Measurements from ENCODE around the gene GJD2. TPM values are rescaled to one million over a fixed set of nuclear protein-coding genes. Genes with fewer than 3 reads are reported as not detected.

The GJD2 gene
- total RNA-seq, 1 experiment from 2014 or later, result not detected

GRCh38 chr15:34780725-34781124, 25.9 kb upstream of the GJD2 start:
- no peaks in the 10 kb centered on the region for H3K23me2 ChIP-seq (ENCODE audit: insufficient read length, low read depth, low read length, poor library complexity, severe bottlenecking)
- H3K9me3 ChIP-seq (ENCODE audit: control insufficient read depth, low read depth, low read length), result no peaks in the 10 kb centered on the region
- H2BK120ac ChIP-seq (ENCODE audit: low read depth, low read length, poor library complexity, severe bottlenecking), result no peak overlapping the region
- Mint-ChIP-seq H3K4me3 (no peak overlapping the region), H3K9me3 (peaks cover 7 to 8% of the 10 kb centered on the region in 2 experiments; a peak in 2 of 5 replicates), H3K27me3 (ENCODE audit: low read depth) (peaks cover 9% of the 10 kb centered on the region), H3K36me3 (ENCODE audit: insufficient read depth in 1 of 3, low read depth in 3 of 3) (no peaks in the 10 kb centered on the region), H3K27ac (no peak overlapping the region), H3K4me1 (no peaks in the 10 kb centered on the region)
- WGBS (ENCODE audit: extremely low coverage, insufficient read length, low lambda C conversion rate), result no CpG with 5 or more reads among the region's 2 CpGs
- no peak overlapping the region for H2BK20ac ChIP-seq (ENCODE audit: low read depth, low read length, poor library complexity, severe bottlenecking)
- H4K8ac ChIP-seq (replicated peaks; ENCODE audit: insufficient read length, low read depth, low read length), result no peak overlapping the region
- H3K4ac ChIP-seq (ENCODE audit: low read depth, low read length), result no peak overlapping the region
- no peak for DNase-seq
- H3K9ac ChIP-seq (ENCODE audit: extremely low read depth, insufficient read length, low read length), result no peak overlapping the region
- H3K4me2 ChIP-seq (ENCODE audit: insufficient read depth, insufficient read length, low read length), result no peak overlapping the region
- H3K56ac ChIP-seq (ENCODE audit: insufficient read length, low read depth, low read length), result no peak overlapping the region
- H3K4me1 ChIP-seq (ENCODE audit: insufficient read depth, low read length), result no peaks in the 10 kb centered on the region
- no peaks in the 10 kb centered on the region for H3K79me2 ChIP-seq (ENCODE audit: insufficient read depth, low read length)
- no peak overlapping the region for H3K18ac ChIP-seq (ENCODE audit: insufficient read length, low read depth, low read length)
- H3K27me3 ChIP-seq (ENCODE audit: insufficient read depth, low read length), result no peaks in the 10 kb centered on the region; the same call in 1 of the 2 replicates
- no peak overlapping the region for H4K91ac ChIP-seq (ENCODE audit: insufficient read length, low read depth, low read length)
- H4K20me1 ChIP-seq (ENCODE audit: control insufficient read depth, insufficient read depth, insufficient read length), result no peaks in the 10 kb centered on the region
- H2BK12ac ChIP-seq (ENCODE audit: insufficient read length, low read depth, low read length), result no peak overlapping the region
- no peak overlapping the region for H3K27ac ChIP-seq (ENCODE audit: insufficient read length, low read depth, low read length)
- H4K5ac ChIP-seq (ENCODE audit: insufficient read length, low read depth, low read length), result no peak overlapping the region
- no peak overlapping the region for H2AK5ac ChIP-seq (ENCODE audit: insufficient read length, low read length)
- no peak overlapping the region for H3K23ac ChIP-seq (ENCODE audit: insufficient read length, low read depth, low read length)
- no peak overlapping the region for H2BK5ac ChIP-seq (ENCODE audit: insufficient read length, low read length)
- no peak overlapping the region for H2AFZ ChIP-seq (ENCODE audit: low read length)
- no peak overlapping the region for H3T11ph ChIP-seq (ENCODE audit: low read length)
- no peak overlapping the region for H3K14ac ChIP-seq (ENCODE audit: insufficient read depth, low read length)
- H2BK15ac ChIP-seq (ENCODE audit: low read depth, low read length), result no peak overlapping the region
- TF ChIP-seq, protein P1, sequence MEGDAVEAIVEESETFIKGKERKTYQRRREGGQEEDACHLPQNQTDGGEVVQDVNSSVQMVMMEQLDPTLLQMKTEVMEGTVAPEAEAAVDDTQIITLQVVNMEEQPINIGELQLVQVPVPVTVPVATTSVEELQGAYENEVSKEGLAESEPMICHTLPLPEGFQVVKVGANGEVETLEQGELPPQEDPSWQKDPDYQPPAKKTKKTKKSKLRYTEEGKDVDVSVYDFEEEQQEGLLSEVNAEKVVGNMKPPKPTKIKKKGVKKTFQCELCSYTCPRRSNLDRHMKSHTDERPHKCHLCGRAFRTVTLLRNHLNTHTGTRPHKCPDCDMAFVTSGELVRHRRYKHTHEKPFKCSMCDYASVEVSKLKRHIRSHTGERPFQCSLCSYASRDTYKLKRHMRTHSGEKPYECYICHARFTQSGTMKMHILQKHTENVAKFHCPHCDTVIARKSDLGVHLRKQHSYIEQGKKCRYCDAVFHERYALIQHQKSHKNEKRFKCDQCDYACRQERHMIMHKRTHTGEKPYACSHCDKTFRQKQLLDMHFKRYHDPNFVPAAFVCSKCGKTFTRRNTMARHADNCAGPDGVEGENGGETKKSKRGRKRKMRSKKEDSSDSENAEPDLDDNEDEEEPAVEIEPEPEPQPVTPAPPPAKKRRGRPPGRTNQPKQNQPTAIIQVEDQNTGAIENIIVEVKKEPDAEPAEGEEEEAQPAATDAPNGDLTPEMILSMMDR (conservative IDR thresholded peaks at IDR 0.05), result no peak
- no peaks in the 10 kb centered on the region for H3K79me1 ChIP-seq (ENCODE audit: insufficient read depth, low read depth, low read length, poor library complexity, severe bottlenecking)
